Ramos (cell line): ENCODE measurements around the gene MGST2.

Experiments used
- in situ Hi-C: fragments of 300-500 bp; cut with MboI; formaldehyde crosslinking; loops from one replicate; pipeline ENCODE4 v1.14.3; 2022; ENCODE audit warnings: low sequenced_read_pairs; ENCODE audit not compliant: unreplicated experiment

Gene MGST2

GRCh38 chr4:139669335-139669734 lies 3.7 kb downstream of the MGST2 start:
- in situ Hi-C loops, result no loop called here

- in situ Hi-C loops, result no loop called here
These were observed 4.3 kb downstream of the MGST2 start for GRCh38 chr4:139669890-139670289.

DNA sequence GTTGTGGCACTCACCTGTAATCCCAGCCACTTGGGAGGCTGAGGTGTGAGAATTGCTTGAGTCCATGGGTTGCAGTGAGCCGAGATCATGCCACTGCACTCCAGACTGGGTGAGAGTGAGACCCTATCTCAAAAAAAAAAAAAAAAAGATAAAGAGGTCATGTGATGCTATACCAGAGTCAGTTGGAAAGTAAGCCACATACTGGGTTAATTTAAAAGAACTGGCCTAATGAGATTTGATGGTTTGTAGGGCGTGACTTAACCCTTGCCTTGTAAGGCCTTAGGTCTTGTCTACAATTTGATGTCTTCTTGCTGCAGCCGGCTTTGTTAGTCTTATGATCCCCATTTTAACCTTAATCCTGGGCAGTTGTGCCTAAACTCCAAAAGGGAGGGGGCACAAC lies 5.2 kb downstream of the MGST2 start:
- in situ Hi-C loops, result no loop called here

- in situ Hi-C loops, result no loop called here
These were observed 6.6 kb downstream of the MGST2 start for GRCh38 chr4:139672215-139672614.

DNA sequence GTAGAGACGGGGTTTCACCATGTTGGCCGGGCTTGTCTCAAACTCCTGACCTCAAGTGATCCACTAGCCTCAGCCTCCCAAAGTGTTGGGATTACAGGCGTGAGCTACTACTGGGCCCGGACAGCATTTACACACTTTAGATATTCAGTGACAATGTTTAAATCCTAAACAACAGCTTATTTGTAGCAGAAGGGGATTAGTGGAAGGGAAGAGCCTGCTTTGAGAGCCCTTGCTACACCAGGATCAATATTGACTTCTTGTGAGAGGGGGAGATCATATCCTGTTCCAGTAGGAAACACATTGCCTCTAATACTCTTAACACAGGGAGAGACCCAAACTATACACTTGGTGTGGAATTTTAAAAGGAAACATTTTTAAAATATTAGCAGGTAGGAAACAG lies 7.1 kb downstream of the MGST2 start:
- in situ Hi-C loops, result no loop called here

GRCh38 chr4:139674875-139675550 lies 9.4 kb downstream of the MGST2 start:
- in situ Hi-C loops, result no loop called here

DNA sequence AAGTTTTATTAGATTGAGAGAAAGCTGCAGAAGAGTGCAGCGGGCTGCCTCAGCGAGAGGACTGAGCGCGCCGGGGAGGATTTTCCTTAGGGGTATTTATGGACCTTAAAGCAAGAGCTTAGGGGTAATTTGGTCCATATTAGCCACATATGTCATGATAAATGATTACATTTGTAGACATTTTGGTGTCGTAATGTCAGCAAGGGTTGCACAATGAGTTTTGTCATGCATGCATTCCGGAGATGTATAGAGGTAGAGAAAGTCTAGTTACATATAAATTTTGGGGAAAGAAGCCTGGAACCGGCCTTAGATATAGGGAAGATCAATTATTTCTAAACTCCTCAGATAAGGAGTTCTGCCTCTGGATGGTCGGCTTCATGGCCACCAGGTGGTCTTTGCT lies 10.0 kb downstream of the MGST2 start:
- in situ Hi-C loops, result no loop called here

GRCh38 chr4:139676365-139676764 lies 10.7 kb downstream of the MGST2 start:
- in situ Hi-C loops, result no loop called here

- in situ Hi-C loops, result no loop called here
These were observed 11.4 kb downstream of the MGST2 start for GRCh38 chr4:139676913-139677585.

DNA sequence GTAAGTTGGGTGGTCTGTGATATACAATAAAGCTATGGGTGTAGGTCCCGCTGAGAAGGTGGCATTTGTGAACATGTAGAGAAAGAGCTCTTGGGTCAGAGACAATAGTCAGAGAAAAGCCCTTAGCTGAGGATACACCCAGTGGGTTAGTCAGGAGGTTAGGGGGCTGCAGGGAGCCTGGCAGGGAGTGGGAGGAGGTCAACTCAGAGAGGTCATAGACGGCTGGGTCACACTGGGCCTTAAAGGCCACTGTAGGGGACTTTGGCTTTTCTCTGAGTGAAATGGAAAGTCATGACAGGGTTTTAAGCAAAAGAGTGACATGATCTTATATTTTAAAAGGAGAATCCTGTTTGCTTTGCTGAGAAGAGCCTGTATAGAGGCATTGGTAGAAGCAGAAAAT lies 16.7 kb downstream of the MGST2 start:
- in situ Hi-C loops, result no loop called here

DNA sequence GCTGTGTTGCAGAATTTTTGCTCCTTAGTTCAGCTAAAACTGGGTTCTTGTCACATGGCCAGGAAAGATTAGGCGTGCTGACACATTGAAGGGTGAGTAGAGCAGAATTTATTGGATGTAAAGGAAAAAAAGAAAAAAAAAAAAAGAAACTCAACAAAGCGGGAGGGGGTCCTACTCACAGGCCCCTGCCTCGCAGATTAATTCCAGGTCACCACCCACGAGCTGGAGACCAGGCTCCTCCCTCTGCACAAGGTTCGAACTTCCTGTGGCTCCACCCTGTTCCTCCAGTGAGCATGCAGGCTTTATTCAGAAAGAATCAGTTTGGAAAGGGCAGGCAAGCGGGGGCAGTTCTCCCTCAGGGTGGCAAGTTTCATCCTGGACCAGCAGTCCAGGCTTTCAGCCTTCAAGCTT lies 17.1 kb downstream of the MGST2 start:
- in situ Hi-C loops, result no loop called here

DNA sequence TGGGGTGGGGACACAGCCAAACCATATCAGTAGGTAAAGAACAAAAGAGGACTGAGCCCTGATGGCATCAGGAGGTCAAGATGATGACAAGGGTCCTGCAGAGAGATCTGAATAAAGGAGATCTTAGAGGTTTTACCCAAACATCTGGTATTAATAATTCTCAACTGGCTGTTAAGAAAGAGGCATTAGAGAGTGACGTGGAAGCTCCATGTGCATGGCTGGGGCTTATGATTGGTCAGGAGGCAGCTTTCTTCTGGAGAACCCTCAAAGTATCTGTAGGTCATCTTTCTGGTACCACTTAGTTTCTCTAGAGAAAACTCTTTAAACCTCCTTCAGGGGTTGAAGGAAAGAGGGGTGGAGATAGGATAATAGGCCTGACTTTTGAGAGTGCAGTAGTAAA lies 18.7 kb downstream of the MGST2 start:
- in situ Hi-C loops, result no loop called here

GRCh38 chr4:139685180-139685579 lies 19.6 kb downstream of the MGST2 start:
- in situ Hi-C loops, result no loop called here

- in situ Hi-C loops, result no loop called here
These were observed 20.5 kb downstream of the MGST2 start for GRCh38 chr4:139686130-139686529.

- in situ Hi-C loops, result no loop called here
These were observed 21.4 kb downstream of the MGST2 start for GRCh38 chr4:139686988-139687387.

- in situ Hi-C loops, result no loop called here
These were observed 23.6 kb downstream of the MGST2 start for GRCh38 chr4:139689093-139689722.

DNA sequence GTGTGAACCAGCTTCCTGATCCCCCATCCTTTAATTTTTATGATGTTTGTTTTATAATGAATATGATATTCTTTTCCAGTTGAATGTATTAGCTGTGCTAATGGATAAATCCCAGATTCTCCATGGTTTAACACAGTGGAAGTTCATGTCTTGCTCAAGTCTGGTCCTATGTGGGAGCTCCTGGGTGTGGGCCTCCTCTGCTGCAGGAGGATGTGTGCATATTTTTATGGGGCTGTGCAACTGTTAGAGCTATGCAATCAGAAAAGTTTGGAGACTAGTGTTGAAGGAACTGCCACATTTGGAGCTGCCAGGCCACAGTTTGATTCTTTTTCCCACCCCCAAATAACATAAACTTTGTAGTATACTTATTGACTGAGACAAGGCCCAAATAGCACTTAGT lies 24.8 kb downstream of the MGST2 start:
- in situ Hi-C loops, result no loop called here

DNA sequence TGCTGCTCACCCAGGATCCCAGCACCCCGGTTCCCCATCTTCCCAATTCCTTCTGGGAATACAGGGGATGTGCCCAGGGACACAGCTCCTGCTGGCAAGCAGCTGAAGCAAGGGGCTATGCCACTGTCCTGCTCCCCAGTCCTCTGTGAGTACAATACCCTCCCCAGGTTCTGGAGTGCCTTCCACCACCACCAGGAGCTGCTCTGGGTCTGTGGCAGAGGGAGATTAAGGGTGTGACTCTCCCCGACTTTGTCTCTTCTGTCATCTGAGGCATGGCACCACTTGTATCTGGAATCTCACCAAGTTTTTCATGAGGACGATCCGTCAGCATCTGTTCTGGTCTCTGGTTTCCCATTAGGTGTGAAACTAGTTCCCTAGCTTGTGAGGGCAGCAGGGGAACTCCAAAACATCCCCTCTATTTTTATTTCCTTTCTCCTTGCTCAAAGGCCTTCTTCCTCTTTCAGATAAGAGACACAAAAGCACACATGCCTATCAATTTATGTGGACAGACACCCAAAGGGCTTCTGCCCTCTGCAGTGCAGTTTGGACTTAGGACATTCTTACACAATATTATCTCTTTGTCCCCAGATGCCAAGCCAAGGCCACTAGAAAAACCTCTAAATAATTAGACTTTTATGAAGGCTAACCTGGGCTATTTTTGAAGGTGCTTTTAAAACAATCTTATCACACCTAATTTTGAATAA lies 26.8 kb downstream of the MGST2 start:
- in situ Hi-C loops, result no loop called here

DNA sequence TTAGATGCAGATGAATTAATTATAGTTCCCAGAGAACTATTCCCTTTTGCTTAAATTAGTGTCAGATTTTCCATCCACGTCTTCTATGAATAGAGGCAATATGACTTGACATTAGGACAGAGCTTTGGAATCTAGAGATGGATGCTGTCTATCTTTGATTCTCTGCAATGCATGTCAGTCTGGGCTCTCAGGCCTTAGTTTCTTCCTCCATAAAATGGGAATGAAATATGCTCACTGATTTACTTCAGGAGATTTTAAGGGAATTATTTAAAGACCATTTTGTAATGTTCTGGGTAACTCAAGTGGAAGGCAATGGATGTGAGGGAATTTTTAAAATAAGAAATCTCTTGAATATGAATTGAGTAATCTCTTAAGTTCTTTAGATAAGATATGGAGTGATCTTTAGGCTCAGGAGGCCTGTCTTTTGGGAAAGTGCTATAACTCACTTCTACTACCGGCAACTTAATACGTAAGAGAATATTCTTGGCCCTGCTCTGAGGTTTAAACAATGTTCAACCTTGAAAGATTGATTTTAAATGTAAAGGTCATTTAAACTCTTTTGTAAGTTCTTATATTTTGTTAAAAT lies 29.0 kb downstream of the MGST2 start:
- in situ Hi-C loops, result no loop called here

- in situ Hi-C loops, result no loop called here
These were observed 30.9 kb downstream of the MGST2 start for GRCh38 chr4:139696491-139696890.
